Measurements from ENCODE around the gene MRAS. TPM values are rescaled to one million over a fixed set of nuclear protein-coding genes. Genes with fewer than 3 reads are reported as not detected.

Gene MRAS
- total RNA-seq, 1 donor from 2014 or later: 41.6 TPM

DNA sequence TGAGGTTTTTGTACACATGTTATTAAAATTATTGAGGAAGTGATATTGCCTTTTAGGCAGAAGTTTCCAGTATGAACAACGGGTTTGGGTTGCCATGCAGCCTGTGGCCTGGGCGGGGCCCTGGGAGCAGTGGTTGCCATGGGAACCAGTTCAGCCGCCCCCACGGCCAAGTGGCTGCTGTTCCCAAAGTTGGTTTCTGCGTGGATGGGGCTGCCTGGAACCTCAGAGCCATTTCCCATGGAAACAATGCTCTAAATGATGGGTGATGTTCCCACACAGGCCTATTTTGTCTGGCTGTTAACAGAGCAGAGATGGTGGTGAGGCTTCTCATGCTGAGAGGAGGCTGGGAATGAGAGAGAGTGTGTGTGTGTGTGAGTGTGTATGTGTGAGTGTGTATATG lies 19.5 kb downstream of the MRAS start:
- H3K27ac Mint-ChIP-seq: no peak overlapping the region
- H3K4me1 Mint-ChIP-seq (ENCODE audit: unreplicated experiment): peaks cover 9% of the 10 kb centered on the region
- no peaks in the 10 kb centered on the region for H3K9me3 Mint-ChIP-seq
- TF ChIP-seq, protein P1, sequence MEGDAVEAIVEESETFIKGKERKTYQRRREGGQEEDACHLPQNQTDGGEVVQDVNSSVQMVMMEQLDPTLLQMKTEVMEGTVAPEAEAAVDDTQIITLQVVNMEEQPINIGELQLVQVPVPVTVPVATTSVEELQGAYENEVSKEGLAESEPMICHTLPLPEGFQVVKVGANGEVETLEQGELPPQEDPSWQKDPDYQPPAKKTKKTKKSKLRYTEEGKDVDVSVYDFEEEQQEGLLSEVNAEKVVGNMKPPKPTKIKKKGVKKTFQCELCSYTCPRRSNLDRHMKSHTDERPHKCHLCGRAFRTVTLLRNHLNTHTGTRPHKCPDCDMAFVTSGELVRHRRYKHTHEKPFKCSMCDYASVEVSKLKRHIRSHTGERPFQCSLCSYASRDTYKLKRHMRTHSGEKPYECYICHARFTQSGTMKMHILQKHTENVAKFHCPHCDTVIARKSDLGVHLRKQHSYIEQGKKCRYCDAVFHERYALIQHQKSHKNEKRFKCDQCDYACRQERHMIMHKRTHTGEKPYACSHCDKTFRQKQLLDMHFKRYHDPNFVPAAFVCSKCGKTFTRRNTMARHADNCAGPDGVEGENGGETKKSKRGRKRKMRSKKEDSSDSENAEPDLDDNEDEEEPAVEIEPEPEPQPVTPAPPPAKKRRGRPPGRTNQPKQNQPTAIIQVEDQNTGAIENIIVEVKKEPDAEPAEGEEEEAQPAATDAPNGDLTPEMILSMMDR (conservative IDR thresholded peaks at IDR 0.05): no peak
- no peak overlapping the region for H3K4me3 Mint-ChIP-seq
- H3K27me3 Mint-ChIP-seq: no peaks in the 10 kb centered on the region
- DNase-seq (ENCODE audit: extremely low spot score, unreplicated experiment): no peak
- peaks cover 4% of the 10 kb centered on the region for H3K36me3 Mint-ChIP-seq

DNA sequence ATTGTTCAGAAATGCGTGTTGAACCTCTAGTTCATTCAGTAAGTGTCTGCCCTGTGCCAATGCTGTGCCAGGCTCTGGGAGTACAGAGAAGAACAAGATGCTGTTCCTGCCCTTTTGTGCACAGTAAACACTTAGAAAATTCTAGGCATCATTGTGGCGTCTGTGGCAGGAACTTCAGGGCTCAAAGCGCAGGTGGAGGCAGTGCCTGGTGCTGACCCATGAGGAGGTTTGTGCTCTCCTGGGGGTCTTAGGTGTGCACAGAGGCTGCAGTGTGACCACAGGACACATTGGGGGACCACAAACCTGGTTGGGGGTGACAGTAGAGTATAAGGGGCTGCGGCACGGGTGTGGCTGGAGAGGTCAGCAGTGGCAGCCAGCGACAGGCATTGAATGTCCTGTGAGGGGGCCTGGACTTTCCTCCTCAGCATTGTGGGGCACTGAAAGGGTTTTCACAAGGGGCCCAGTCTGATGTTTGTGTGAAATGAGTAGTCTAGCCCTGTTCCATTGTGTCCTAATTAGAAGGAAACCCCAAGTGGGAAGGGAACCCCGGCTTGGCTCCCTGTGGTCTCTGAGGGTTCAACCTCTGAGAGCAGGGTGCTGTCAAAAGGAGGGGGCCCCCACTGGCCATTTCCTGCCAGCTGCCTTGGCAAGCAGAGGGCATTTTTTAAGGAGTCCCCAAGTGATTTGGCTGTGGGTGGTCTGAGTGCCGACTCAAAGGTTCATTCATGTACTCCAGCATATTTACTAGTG lies 20.9 kb downstream of the MRAS start:
- Mint-ChIP-seq H3K27ac (no peak overlapping the region), H3K9me3 (no peaks in the 10 kb centered on the region), H3K27me3 (no peaks in the 10 kb centered on the region), H3K4me3 (no peak overlapping the region), H3K36me3 (peaks cover 11% of the 10 kb centered on the region), H3K4me1 (ENCODE audit: unreplicated experiment) (peaks cover 9% of the 10 kb centered on the region)
- TF ChIP-seq, protein P1 (conservative IDR thresholded peaks at IDR 0.05): no peak
- DNase-seq (ENCODE audit: extremely low spot score, unreplicated experiment): no peak

DNA sequence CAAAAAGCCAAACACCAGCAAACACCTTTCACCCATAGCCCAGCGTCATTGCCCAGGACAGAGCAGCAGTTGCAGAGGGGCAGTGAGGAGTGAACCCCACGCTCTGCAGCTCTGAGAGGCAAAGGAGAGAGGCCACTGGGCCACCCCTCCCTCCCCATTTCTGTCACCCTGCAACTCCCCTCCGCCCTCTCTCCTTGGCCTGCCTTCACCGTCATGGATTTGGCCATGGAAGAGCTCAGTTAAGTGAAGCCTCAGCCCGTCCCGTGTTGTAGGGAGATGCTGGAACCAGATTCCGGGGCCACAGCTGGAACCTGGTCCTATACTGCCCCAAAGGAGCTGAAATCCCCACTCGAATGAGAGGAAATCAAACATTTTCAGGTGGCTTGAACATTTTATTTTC lies 21.9 kb downstream of the MRAS start:
- Mint-ChIP-seq H3K4me3 (no peak overlapping the region), H3K27ac (no peak overlapping the region), H3K9me3 (no peaks in the 10 kb centered on the region), H3K27me3 (no peaks in the 10 kb centered on the region), H3K36me3 (peaks cover 15% of the 10 kb centered on the region), H3K4me1 (ENCODE audit: unreplicated experiment) (peaks cover 9% of the 10 kb centered on the region)
- TF ChIP-seq, protein P1 (conservative IDR thresholded peaks at IDR 0.05): no peak
- no peak for DNase-seq (ENCODE audit: extremely low spot score, unreplicated experiment)

DNA sequence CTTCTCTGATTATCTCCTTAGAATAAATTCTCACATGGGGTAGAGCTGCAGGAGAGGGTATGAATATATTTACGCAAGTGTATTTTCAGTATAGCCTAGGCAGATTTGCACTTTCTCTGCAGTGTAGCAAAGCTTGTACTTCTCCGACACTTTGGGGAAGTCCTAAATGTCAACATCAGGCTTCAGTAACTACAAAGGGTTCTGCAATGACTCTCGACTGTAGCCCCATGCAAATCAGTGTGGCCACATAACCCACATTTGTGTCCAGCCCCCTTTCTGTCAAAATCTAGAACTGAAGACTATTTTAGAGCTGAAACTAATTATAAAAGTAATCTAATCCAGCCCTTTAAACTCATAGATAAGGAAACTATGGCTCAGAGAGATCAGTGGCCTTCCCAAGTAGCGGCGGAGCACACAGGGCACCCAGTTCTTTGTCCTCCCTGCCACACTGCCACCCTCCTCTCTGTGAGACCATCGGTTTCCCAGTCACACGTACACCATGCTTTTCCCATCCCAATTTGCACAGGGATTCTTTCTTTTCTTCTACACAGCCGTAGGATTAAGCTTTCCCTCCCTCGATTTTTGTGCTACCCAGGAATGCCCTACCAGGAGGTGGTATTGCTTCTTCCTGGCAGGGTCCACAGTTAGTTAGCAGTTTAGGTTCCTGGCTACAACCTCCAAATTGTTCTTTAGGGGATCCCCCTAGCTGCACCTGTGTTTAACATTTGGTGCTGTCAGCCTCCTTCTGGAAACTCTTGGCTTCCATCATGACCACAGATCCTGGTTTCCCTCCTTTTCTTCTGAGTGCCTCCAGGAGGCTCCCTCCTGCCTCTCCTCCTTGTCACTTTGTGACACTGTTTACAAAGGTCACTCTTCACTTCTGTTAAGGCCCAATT lies 22.9 kb downstream of the MRAS start:
- Mint-ChIP-seq H3K4me1 (ENCODE audit: unreplicated experiment) (peaks cover 9% of the 10 kb centered on the region), H3K27me3 (no peaks in the 10 kb centered on the region), H3K9me3 (no peaks in the 10 kb centered on the region), H3K4me3 (no peak overlapping the region), H3K27ac (no peak overlapping the region), H3K36me3 (peaks cover 15% of the 10 kb centered on the region)
- TF ChIP-seq, protein P1 (conservative IDR thresholded peaks at IDR 0.05): no peak
- no peak for DNase-seq (ENCODE audit: extremely low spot score, unreplicated experiment)

DNA sequence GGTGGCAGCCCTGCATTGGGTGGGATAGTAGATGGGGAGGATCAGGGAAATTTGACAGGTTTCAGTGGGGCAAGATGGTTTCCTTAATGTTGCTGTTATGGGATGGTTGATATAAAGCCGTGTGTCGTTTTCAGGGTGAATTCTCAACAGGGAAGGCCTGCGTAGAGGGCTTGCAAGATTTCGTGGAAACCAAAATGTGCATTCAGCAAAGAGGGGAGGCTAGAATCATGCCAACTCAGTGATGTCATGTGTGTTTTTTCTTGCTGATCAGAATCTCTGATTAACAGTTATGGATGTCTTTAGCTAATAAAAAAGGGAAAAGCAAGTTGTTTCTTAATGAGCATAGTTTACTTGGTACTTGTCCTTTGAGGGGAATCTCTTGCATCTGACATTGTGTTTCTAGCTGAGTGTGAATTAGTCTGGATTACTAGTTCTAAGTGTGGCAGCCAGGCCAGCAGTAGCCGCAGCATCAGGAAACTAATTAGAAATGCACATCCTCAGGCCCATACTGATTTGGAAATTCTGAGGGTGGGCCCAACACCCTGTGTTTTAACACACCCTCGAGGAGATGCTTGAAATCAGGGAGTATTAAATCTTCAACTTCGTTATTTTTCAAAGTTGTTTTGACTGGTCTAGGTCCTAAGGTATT lies 24.8 kb downstream of the MRAS start:
- Mint-ChIP-seq H3K36me3 (peaks cover 15% of the 10 kb centered on the region), H3K4me1 (ENCODE audit: unreplicated experiment) (peaks cover under 1% of the 10 kb centered on the region), H3K4me3 (no peak overlapping the region), H3K27ac (no peak overlapping the region), H3K9me3 (no peaks in the 10 kb centered on the region), H3K27me3 (no peaks in the 10 kb centered on the region)
- DNase-seq (ENCODE audit: extremely low spot score, unreplicated experiment): no peak
- TF ChIP-seq, protein P1 (conservative IDR thresholded peaks at IDR 0.05): no peak

Data from type B pancreatic cell (in vitro differentiated cells).